ENCODE results near the gene BTBD6.

BTBD6 gene

GRCh38 chr14:105251920-105252319 lies 3.6 kb downstream of the BTBD6 start:
- TF ChIP-seq CTCF (IDR thresholded peaks at IDR 0.05) = no peak
- Histone ChIP-seq H3K4me1 (no peaks in the 10 kb centered on the region), H3K9me3 (ENCODE audit: control insufficient read depth, low read length) (no peaks in the 10 kb centered on the region), H3K36me3 (ENCODE audit: control insufficient read depth, insufficient read depth, low read length) (no peaks in the 10 kb centered on the region), H3K4me3 (ENCODE audit: low read depth, low read length) (no peak overlapping the region), H3K9ac (no peak overlapping the region), H2AFZ (no peak overlapping the region), H3K27me3 (ENCODE audit: control insufficient read depth, insufficient read depth, low read length) (no peaks in the 10 kb centered on the region), H3K27ac (no peak overlapping the region), H3K79me2 (peaks cover 2% of the 10 kb centered on the region), H3K4me2 (ENCODE audit: low read length) (no peak overlapping the region)

- Histone ChIP-seq H3K4me3 (ENCODE audit: low read depth, low read length) (no peak overlapping the region), H3K27ac (no peak overlapping the region), H3K4me1 (no peaks in the 10 kb centered on the region), H3K36me3 (ENCODE audit: control insufficient read depth, insufficient read depth, low read length) (no peaks in the 10 kb centered on the region), H3K9ac (no peak overlapping the region), H2AFZ (no peak overlapping the region), H3K27me3 (ENCODE audit: control insufficient read depth, insufficient read depth, low read length) (no peaks in the 10 kb centered on the region), H3K4me2 (ENCODE audit: low read length) (no peak overlapping the region), H3K9me3 (ENCODE audit: control insufficient read depth, low read length) (no peaks in the 10 kb centered on the region), H3K79me2 (peaks cover 2% of the 10 kb centered on the region)
- TF ChIP-seq CTCF (IDR thresholded peaks at IDR 0.05) = no peak
Observed at GRCh38 chr14:105252552-105253328, 4.4 kb downstream of the BTBD6 start.

- no peak overlapping the region for H3K4me3 ChIP-seq (ENCODE audit: low read depth, low read length)
- TF ChIP-seq CTCF (IDR thresholded peaks at IDR 0.05) = no peak
- no peak overlapping the region for H3K27ac ChIP-seq
- H3K9ac ChIP-seq = no peak overlapping the region
- no peaks in the 10 kb centered on the region for H3K4me1 ChIP-seq
- no peak overlapping the region for H2AFZ ChIP-seq
- no peaks in the 10 kb centered on the region for H3K36me3 ChIP-seq (ENCODE audit: control insufficient read depth, insufficient read depth, low read length)
- no peaks in the 10 kb centered on the region for H3K9me3 ChIP-seq (ENCODE audit: control insufficient read depth, low read length)
- H3K79me2 ChIP-seq = peaks cover 2% of the 10 kb centered on the region
- H3K27me3 ChIP-seq (ENCODE audit: control insufficient read depth, insufficient read depth, low read length) = no peaks in the 10 kb centered on the region
- H3K4me2 ChIP-seq (ENCODE audit: low read length) = no peak overlapping the region
Observed at GRCh38 chr14:105253329-105253682, 5.0 kb downstream of the BTBD6 start.

- Histone ChIP-seq H3K27me3 (ENCODE audit: control insufficient read depth, insufficient read depth, low read length) (no peaks in the 10 kb centered on the region), H3K36me3 (ENCODE audit: control insufficient read depth, insufficient read depth, low read length) (no peaks in the 10 kb centered on the region), H3K9ac (no peak overlapping the region), H3K4me1 (no peaks in the 10 kb centered on the region), H3K79me2 (peaks cover 2% of the 10 kb centered on the region), H3K4me2 (ENCODE audit: low read length) (no peak overlapping the region), H2AFZ (no peak overlapping the region), H3K27ac (no peak overlapping the region), H3K4me3 (ENCODE audit: low read depth, low read length) (no peak overlapping the region), H3K9me3 (ENCODE audit: control insufficient read depth, low read length) (no peaks in the 10 kb centered on the region)
- TF ChIP-seq CTCF (IDR thresholded peaks at IDR 0.05) = no peak
Observed at GRCh38 chr14:105255021-105255507, 6.7 kb downstream of the BTBD6 start.
